Measurements from ENCODE around the gene ARPC5L.

GRCh38 chr9:124911766-124912165 lies 49.8 kb downstream of the ARPC5L start:
- TF ChIP-seq CTCF (IDR thresholded peaks at IDR 0.05) (no peak), POLR2A (IDR thresholded peaks at IDR 0.05) (no peak)
